Tibial nerve (tissue), 4 donors: ENCODE results near the gene SIAH3. TPM values are rescaled to one million over a fixed set of nuclear protein-coding genes. Genes with fewer than 3 reads are reported as not detected.

Source experiments
- DNase-seq, 2 donors: peaks; one replicate each; pipeline ENCODE4 v3.0.0-alpha.2; 2019; ENCODE audit warnings: low spot score in 2 of 2
- H3K27ac ChIP-seq, 4 donors: fragments of 200-600 bp; sonication (generic) in 3 of 4; one replicate each; pipeline ENCODE4 v1.5.1; 2017 to 2019; ENCODE audit warnings: mild to moderate bottlenecking in 1 of 4
- H3K27me3 ChIP-seq, 2 donors: fragments of 200-600 bp; sonication (generic) in 1 of 2; one replicate each; pipeline versions ENCODE4 v1.5.1 to v1.6.0; 2017 to 2019
- H3K36me3 ChIP-seq, 3 donors: fragments of 200-600 bp; sonication (generic); one replicate each; pipeline ENCODE4 v1.5.1; 2018 to 2019
- H3K4me1 ChIP-seq, 4 donors: fragments of 200-600 bp; sonication (generic) in 3 of 4; one replicate each; pipeline ENCODE4 v1.5.1; 2017 to 2019
- H3K4me3 ChIP-seq, 4 donors: fragments of 200-600 bp; sonication (generic) in 3 of 4; one replicate each; pipeline ENCODE4 v1.5.1; 2017 to 2019; ENCODE audit warnings: mild to moderate bottlenecking in 1 of 4, moderate library complexity in 1 of 4
- H3K9me3 ChIP-seq, 4 donors: fragments of 200-600 bp; sonication (generic) in 3 of 4; one replicate each; pipeline ENCODE4 v1.5.1; 2017 to 2019
- EP300 ChIP-seq, 2 donors: sonication (generic); formaldehyde crosslinking; IDR thresholded peaks; one replicate each; pipeline ENCODE4 v1.6.1; 2017; ENCODE audit warnings: antibody characterized with exemption in 2 of 2, mild to moderate bottlenecking in 1 of 2
- POLR2A ChIP-seq, 2 donors: fragments of 450-650 bp; IDR thresholded peaks; one replicate each; pipeline ENCODE4 v1.6.1; 2017; ENCODE audit warnings: antibody characterized with exemption in 2 of 2, mild to moderate bottlenecking in 2 of 2, moderate library complexity in 2 of 2
- WGBS, 2 donors: methylation state at CpG; one replicate each; pipeline ENCODE4 v1.1.5; 2018; 5-methylcytosine and 5-hydroxymethylcytosine counted together
- total RNA-seq, 4 donors: library from RNA; depleted of rRNA; stranded (reverse); fragments of >200 nt; gene quantifications; one replicate each; pipeline ENCODE4 v1.1.0, GENCODE V29; 2016
- TF ChIP-seq, protein P1 (sequence below), 5 experiments: fragments of 200-600 bp in 3 of 5; fragments of 450-650 bp in 2 of 5; sonication (generic) in 3 of 5; IDR thresholded peaks; one replicate each; pipeline ENCODE4 v1.5.1; 2016 to 2019; ENCODE audit warnings: antibody characterized with exemption in 5 of 5, mild to moderate bottlenecking in 3 of 5, moderate library complexity in 2 of 5

SIAH3 gene
- total RNA-seq, 4 donors from 2014 or later, result not detected

DNA sequence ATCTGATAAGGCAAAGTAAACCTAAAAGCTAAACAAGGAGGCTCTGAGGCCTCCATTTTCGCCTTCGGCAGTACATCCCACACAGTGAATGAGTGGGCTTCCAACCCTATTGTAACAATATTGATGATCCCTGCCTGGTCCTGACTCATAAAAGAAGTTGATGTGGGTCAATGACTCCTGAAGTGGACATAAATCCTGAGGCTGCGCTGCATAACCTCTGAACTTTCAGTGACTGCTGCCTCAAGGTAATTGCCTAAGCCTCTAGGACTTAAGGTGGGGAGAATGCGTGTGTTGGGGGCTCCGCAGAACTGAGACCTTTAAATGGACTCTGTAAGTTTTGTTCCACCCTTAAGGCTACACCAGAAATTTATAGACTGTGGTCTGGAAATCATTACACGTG is 42.6 kb downstream of the SIAH3 start:
- no peak overlapping the region for H3K27ac ChIP-seq
- no peak overlapping the region for H3K4me3 ChIP-seq
- peaks cover 0 to 8% (median 0%) of the 10 kb centered on the region in 4 donors for H3K9me3 ChIP-seq
- DNase-seq, result no peak
- H3K27me3 ChIP-seq, result no peaks in the 10 kb centered on the region
- TF ChIP-seq POLR2A (IDR thresholded peaks at IDR 0.05) (no peak), EP300 (IDR thresholded peaks at IDR 0.05) (no peak)
- TF ChIP-seq, protein P1, sequence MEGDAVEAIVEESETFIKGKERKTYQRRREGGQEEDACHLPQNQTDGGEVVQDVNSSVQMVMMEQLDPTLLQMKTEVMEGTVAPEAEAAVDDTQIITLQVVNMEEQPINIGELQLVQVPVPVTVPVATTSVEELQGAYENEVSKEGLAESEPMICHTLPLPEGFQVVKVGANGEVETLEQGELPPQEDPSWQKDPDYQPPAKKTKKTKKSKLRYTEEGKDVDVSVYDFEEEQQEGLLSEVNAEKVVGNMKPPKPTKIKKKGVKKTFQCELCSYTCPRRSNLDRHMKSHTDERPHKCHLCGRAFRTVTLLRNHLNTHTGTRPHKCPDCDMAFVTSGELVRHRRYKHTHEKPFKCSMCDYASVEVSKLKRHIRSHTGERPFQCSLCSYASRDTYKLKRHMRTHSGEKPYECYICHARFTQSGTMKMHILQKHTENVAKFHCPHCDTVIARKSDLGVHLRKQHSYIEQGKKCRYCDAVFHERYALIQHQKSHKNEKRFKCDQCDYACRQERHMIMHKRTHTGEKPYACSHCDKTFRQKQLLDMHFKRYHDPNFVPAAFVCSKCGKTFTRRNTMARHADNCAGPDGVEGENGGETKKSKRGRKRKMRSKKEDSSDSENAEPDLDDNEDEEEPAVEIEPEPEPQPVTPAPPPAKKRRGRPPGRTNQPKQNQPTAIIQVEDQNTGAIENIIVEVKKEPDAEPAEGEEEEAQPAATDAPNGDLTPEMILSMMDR (IDR thresholded peaks at IDR 0.05), result no peak
- H3K4me1 ChIP-seq, result no peaks in the 10 kb centered on the region
- whole genome bisulfite sequencing, 2 donors, result 80 to 88% methylated on average over 6 of the region's 6 CpGs
- no peaks in the 10 kb centered on the region for H3K36me3 ChIP-seq

DNA sequence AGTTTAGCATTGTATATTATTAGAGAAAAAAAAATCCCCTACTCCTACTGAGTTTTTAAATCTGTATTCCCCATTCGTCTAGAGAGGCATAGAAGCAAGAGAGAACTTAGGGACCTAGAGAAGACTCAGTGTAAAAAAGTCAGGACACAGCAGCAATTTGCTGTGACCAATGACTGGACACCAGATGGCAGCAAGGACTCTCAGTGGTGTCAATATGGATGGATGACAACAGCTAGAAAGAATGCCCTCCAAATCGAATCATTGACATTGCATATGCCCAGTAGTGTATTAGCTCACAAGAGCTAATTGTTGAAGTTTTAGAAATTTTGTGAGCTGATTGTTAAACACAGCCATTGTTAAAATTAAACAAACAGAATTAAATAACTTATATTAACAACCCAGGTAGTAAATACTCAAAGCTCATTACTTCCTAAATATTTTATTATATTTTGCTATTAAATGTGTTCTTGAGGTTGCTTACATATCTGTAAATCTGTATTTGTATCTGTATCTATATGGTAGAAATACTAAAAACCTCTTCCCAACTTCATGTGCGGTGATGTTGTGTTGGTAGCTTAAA is 43.9 kb downstream of the SIAH3 start:
- Histone ChIP-seq H3K36me3 (no peaks in the 10 kb centered on the region), H3K27ac (no peak overlapping the region), H3K27me3 (no peaks in the 10 kb centered on the region), H3K4me1 (no peaks in the 10 kb centered on the region), H3K9me3 (peaks cover 0 to 8% (median 0%) of the 10 kb centered on the region in 4 donors), H3K4me3 (no peak overlapping the region)
- 37 to 39% methylated on average over 3 of the region's 3 CpGs for WGBS, 2 donors
- no peak for TF ChIP-seq POLR2A (IDR thresholded peaks at IDR 0.05)
- TF ChIP-seq EP300 (IDR thresholded peaks at IDR 0.05), result no peak
- TF ChIP-seq, protein P1 (IDR thresholded peaks at IDR 0.05), result peak in 4 of 5 experiments; percentile 13 to 37 (median 26)
- peak in 1 of 2 donors; percentile 16 for DNase-seq

DNA sequence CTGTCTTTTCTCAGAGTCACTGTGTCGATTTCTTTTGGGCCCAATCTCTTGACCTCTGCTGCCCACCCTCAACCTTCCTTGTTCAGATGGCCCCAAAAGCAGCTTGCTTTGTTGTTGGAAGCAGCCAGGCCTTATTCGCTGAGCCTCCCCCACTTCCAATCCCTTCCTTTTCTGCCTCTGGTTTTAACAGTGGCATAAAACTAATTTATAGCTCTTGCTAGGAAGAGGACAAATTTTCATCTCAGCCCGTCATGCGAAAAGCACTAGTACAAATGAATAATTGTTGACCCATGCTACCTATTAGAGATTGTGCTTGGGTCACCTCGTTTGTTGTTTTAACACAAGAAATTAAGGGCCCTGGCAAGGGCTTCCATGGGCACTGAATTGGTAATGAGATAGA is 51.1 kb downstream of the SIAH3 start:
- no peaks in the 10 kb centered on the region for H3K27me3 ChIP-seq
- no peak overlapping the region for H3K4me3 ChIP-seq
- H3K36me3 ChIP-seq, result no peaks in the 10 kb centered on the region
- no peaks in the 10 kb centered on the region for H3K4me1 ChIP-seq
- no peak for DNase-seq
- no peak overlapping the region for H3K27ac ChIP-seq
- WGBS, 2 donors, result 55 to 81% methylated on average over 5 of the region's 5 CpGs
- no peak for TF ChIP-seq EP300 (IDR thresholded peaks at IDR 0.05)
- TF ChIP-seq, protein P1 (IDR thresholded peaks at IDR 0.05), result no peak
- TF ChIP-seq POLR2A (IDR thresholded peaks at IDR 0.05), result no peak
- H3K9me3 ChIP-seq, result peaks cover 0 to 6% (median 0%) of the 10 kb centered on the region in 4 donors

- no peaks in the 10 kb centered on the region for H3K4me1 ChIP-seq
- no peak for DNase-seq
- no peaks in the 10 kb centered on the region for H3K27me3 ChIP-seq
- 67 to 73% methylated on average over 3 of the region's 3 CpGs for WGBS, 2 donors
- no peak for TF ChIP-seq POLR2A (IDR thresholded peaks at IDR 0.05)
- H3K27ac ChIP-seq, result no peak overlapping the region
- no peak overlapping the region for H3K4me3 ChIP-seq
- H3K36me3 ChIP-seq, result no peaks in the 10 kb centered on the region
- no peaks in the 10 kb centered on the region for H3K9me3 ChIP-seq
These were observed 52.1 kb downstream of the SIAH3 start for GRCh38 chr13:45799451-45799850.

- 87 to 95% methylated on average over 3 of the region's 3 CpGs for WGBS, 2 donors
- no peaks in the 10 kb centered on the region for H3K4me1 ChIP-seq
These were observed 52.7 kb downstream of the SIAH3 start for GRCh38 chr13:45798851-45799250.

More at GRCh38 chr13:45798851-45799250, 52.7 kb downstream of the SIAH3 start:
- H3K9me3 ChIP-seq, result no peaks in the 10 kb centered on the region
- no peak overlapping the region for H3K4me3 ChIP-seq
- H3K27ac ChIP-seq, result no peak overlapping the region
- H3K36me3 ChIP-seq, result no peaks in the 10 kb centered on the region
- no peaks in the 10 kb centered on the region for H3K27me3 ChIP-seq
- no peak for DNase-seq
- no peak for TF ChIP-seq EP300 (IDR thresholded peaks at IDR 0.05)
- TF ChIP-seq, protein P1 (IDR thresholded peaks at IDR 0.05), result no peak
